ENCODE results near the gene KBTBD2.

The KBTBD2 gene

DNA sequence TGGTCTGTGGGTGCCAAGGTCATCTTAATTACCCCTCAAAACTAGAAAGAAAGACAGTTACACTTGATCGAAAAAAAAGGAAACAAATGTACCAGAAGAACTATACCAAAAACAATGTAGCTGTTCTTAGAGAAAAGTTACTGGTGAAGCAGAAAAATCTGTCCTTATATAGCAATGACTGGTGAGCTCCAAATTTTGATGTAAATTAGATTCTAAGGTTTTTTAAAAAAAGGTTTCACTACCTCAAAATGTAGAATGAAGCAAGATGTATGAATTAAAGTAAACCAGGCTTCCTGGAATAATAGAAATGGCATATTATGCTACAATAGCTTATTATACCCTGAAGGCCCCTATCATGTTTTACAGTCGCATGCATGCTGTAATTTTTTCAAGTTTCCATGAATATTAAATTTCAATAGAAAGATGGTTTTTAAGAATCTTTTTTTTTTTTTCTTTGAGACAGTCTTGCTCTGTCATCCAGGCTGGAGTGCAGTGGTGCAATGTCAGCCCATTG is 37.3 kb upstream of the KBTBD2 start:
- TF ChIP-seq, protein P1, sequence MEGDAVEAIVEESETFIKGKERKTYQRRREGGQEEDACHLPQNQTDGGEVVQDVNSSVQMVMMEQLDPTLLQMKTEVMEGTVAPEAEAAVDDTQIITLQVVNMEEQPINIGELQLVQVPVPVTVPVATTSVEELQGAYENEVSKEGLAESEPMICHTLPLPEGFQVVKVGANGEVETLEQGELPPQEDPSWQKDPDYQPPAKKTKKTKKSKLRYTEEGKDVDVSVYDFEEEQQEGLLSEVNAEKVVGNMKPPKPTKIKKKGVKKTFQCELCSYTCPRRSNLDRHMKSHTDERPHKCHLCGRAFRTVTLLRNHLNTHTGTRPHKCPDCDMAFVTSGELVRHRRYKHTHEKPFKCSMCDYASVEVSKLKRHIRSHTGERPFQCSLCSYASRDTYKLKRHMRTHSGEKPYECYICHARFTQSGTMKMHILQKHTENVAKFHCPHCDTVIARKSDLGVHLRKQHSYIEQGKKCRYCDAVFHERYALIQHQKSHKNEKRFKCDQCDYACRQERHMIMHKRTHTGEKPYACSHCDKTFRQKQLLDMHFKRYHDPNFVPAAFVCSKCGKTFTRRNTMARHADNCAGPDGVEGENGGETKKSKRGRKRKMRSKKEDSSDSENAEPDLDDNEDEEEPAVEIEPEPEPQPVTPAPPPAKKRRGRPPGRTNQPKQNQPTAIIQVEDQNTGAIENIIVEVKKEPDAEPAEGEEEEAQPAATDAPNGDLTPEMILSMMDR (IDR thresholded peaks at IDR 0.05): no peak

DNA sequence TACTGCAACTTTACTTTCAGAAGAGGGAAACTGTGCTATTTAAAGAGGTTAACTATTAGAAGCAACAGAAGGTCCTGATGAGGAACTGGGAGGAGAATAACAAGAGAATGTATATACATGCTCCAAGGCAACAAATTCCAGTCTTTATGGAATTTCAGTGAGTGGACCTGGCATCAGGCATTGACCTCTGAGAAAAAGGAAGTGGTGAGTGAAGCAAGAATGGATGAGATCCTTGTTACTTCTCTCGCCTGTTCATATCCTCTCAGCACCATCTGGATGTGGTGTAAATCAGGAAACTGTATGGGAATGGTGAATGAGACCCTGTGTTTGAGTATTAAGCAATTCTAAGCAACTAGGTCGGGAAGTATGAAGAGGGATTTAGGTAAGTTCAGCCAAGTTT is 30.3 kb upstream of the KBTBD2 start:
- TF ChIP-seq, protein P1 (IDR thresholded peaks at IDR 0.05): no peak

DNA sequence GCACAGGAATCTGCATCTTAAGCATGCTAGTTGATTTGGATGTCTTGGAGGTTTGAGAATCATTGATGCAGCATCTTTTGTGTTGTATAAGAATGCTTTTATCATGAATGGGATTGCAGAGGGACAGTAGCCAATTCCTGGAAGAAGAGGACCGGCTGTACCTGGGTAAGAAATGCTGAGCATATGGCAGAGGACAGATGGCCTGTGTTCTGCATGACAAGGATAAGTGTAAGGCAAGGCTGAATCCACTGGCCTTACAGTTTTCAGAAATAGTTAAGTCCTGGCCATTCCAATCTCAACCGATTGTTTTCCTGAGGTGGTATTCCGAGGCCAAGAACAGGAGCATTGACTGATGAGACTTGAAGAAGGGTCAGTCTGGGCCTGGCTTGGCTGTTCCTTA is 24.4 kb upstream of the KBTBD2 start:
- TF ChIP-seq, protein P1 (IDR thresholded peaks at IDR 0.05): no peak

DNA sequence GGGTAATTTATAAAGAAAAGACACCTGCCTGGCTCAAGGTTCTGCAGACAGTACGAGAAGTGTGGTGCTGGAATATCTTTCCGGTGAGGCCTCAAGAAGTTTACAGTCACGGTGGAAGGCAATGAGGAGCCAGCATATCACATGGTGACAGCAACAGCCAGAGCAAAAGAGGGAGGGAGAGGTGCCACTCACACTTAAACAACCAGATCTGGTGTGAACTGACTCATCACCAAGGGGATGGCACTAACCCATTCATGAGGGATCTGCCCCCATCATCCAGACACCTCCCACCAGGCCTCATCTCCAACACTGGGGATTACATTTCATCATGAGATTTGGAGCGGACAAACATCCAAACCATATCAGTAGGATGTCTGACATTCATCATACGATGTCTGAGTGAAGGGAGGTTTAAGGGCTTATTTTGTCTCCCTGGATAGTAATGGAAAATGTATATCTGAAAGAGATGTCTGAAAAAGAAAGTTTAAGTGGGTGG is 23.5 kb upstream of the KBTBD2 start:
- TF ChIP-seq, protein P1 (IDR thresholded peaks at IDR 0.05): no peak

GRCh38 chr7:32914184-32914583 is 22.6 kb upstream of the KBTBD2 start:
- TF ChIP-seq, protein P1 (IDR thresholded peaks at IDR 0.05): no peak

- TF ChIP-seq, protein P1 (IDR thresholded peaks at IDR 0.05): no peak
These were observed 18.6 kb upstream of the KBTBD2 start for GRCh38 chr7:32910195-32910594.

DNA sequence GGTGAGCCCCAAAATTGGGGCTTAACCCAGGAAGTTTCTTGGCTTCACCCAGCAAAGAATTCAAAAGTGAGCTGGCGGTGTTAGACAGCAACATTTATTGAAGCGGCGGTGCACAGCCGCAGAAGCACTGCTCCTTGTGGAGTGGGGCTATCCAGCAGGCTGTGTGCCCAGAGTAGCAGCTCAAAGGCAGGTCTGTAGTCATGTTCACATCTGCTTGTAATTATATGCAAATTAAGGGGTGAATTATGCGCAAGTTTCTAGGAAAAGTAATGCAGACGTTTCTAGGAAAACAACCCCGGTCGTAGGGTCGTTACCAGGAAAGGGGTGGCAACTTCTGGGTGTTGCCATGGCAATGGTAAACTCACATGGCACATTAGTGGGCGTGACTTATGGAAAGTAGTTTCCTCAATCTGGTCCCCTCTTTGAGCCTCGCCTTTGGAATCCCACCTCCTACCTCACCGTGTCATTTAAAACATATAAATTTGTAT is 13.7 kb upstream of the KBTBD2 start:
- TF ChIP-seq, protein P1 (IDR thresholded peaks at IDR 0.05): no peak

DNA sequence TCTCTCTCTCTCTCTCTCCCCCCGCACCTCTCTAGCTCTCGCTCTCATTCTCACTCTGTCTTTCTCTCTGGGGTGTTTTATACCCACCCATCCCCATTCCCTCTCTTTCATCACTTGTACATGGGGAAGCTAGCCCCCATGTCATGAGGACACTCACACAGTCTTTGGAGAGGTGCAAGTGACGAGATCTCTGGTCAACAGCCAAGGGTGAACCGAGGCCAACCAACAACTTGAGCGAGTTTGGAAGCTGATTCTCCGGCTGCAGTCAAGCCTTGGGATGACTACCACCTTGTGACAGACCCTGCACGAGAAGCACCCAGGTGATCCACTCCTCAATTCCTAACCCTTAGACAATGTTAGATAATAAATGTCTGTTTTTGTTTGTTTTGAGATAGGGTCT is 10.1 kb upstream of the KBTBD2 start:
- TF ChIP-seq, protein P1 (IDR thresholded peaks at IDR 0.05): no peak
